Measurements from ENCODE around the gene INPP4A.

INPP4A gene

DNA sequence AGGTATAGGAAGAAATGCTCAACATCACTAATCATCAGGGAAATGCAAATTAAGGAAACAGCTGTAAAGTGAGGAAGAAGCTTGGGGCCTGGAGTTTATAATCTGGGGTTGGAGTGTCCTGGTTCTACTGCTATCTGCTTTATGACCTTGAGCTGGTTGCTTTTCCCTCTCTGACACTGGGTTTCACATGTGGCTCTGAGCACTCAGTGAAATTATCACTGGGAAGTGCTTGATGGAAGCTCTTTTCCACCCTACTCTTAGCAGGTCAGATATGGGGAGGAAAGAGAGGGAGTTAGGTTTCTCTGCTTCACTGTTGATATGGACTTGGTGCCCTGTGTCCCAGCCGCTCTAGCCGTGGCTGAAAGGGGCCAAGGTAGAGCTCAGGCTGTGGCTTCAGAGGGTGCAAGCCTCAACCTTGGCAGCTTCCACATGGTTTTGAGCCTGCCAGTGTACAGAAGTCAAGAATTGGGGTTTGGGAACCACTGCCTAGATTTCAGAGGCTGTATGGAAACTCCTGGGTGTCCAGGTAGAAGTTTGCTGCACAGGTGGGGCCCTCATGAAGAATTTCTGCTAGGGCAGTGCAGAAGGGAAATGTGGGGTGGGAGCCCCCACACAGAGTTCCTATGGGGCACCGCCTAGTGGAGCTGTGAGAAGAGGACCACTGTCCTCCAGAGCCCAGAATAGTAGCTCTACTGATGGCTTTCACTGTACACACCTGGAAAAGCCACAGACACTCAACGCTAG is 52.3 kb downstream of the INPP4A start:
- DNase-seq (ENCODE audit: low read depth in 2 of 2), result no peak

DNA sequence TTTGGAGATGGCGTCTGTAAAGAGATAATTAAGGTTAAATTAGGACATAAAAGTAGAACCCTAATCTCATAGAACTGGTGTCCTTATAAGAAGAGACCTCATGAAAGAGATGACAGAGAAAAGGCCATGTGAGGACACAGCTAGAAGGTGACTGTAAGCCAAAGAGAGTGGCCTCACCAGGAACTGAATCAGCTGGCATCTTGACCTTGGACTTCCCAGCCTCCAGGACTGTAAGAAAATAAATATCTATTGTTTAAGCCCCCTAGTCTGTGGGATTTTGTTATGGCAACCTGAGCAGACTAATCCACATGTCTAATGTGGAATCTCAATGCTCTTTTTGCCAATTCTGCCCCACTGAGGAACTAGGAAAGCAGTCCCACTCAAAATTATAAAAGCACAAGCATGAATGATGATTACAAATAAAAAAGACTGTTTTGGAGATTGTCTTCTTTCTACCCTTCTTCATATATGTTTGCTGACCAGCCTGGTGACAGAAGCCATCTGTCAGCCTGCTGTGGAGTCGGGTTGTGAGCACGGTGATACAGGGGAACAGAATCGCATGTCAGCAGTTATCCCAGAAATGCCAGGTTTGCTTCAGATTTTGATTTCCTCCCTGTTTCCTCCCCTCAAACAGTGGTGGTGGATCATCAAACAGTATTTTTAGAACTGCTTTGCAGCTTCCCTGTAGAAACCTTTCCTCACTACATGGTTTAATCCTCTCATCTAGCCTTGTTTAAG is 54.2 kb downstream of the INPP4A start:
- DNase-seq (ENCODE audit: low read depth in 2 of 2), result no peak

DNA sequence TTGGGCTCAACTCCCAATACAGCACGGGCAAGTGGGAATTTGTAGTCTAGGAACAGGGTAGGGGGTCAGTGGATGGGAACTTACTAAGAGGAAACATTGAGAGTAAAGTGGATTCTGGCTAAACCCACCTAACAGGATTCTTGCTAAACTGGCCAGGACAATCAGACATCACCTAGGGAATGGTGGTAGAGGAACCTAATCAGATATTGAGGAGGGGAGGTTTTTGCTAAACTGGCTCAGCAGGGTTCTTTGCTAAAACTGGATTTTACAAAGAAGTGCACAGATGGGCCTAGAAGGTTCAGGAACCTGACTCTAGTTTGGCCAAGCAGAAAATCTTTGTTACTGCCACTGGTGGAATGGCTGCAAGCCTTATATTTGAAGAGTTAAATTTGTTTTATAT is 55.9 kb downstream of the INPP4A start:
- no peak for DNase-seq (ENCODE audit: low read depth in 2 of 2)

DNA sequence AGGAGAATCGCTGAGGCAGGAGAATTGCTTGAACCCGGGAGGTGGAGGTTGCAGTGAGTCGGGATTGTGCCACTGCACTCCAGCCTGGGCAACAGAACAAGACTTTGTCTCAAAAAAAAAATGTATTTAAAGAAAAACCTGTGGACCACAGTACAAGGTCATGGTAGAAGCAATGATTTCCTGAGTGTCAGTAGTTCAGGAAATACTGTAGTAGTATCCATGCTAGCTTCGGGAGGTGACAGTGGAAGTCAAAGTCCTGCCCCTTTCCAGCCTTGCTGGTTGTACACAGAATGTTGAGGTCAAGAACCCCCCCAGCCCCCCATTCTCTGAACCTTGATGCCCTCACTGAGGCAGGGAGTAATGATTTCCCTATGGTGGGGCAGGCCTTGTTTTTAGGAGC is 56.6 kb downstream of the INPP4A start:
- DNase-seq (ENCODE audit: low read depth in 2 of 2), result no peak

DNA sequence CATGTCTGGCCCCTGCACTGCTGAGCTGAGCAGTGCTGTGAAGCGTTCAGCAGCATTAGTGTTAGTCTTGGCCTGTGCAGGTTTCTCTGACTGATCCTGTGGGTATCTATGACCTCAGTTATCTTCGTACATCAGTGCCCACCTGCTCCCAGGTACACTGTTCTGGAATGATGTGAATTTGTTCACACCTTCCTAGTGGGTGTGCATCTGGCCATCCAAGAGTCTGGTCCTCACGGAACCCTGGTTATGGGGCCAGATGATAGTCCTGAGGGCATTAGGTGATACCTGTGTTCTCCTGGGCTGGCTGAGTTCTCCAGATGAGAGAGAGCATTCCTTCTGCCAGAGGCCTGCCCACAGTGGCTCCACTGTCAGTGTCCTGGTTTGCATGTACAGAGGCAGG is 57.2 kb downstream of the INPP4A start:
- no peak for DNase-seq (ENCODE audit: low read depth in 2 of 2)

DNA sequence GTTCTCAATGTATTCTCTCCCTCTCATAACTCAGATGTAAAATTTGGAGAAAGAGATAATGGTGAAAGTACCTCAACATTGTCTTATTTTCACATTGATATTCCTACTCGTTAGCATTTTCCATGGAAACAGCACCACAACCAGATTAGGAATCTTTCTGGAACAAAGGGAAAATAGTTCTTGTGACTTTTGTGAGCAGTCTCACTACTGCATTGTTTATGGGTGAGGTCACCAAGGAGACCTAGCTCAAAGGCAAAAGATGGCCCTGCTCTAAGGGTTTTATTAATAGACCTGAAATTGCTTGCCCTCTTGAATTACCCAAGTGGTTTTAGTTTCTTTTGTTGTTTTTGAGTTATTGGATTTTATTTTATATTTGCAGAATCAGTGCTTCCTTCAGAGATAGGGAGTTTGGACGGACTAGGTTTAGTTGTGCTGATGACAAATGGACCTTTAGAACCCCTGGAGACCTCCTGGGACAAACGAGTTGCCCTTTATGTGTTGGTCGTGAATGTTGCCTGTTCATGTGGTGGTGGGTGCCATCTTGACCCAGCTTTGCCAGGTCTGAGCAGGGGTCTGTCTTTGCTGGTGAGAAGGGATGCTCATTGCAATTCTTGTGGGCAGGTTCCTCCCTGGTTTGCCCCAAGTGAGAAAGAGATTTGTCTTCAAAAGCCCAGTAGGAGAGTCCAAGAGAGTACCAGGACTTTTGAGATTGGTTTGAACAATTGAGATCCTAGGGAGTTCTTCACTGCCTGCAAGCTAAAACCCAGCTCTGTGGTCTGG is 58.1 kb downstream of the INPP4A start:
- no peak for DNase-seq (ENCODE audit: low read depth in 2 of 2)

DNA sequence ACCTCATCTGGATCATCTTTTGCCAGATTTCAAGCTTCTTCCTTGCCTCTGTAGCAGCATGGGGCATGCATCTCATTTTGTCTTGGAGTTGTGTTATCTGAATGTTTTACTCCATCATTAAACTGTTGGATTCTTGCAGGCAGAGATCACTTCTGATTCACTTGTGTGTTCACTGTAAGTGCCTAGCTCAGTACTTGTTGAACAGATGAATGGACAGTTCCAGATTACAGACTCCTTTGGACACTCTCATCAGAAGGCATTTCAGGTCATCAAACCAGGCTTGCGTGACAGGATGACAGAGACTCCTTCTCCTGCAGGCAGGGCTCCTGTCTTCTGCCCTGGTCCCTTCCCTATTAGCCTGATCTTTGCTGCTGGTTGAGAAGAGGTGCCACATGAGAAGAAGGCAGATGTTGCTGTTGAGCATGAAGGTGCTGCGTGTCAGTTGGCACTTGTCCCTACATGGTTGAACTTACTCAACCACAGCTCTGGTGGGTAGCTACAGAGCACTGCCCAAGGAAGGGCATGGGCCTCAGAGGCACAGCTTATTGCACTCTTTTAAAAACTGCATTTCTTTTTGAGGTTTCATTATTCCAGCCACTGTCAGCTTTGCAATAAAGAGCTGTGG is 58.9 kb downstream of the INPP4A start:
- DNase-seq (ENCODE audit: low read depth in 2 of 2), result no peak

DNA sequence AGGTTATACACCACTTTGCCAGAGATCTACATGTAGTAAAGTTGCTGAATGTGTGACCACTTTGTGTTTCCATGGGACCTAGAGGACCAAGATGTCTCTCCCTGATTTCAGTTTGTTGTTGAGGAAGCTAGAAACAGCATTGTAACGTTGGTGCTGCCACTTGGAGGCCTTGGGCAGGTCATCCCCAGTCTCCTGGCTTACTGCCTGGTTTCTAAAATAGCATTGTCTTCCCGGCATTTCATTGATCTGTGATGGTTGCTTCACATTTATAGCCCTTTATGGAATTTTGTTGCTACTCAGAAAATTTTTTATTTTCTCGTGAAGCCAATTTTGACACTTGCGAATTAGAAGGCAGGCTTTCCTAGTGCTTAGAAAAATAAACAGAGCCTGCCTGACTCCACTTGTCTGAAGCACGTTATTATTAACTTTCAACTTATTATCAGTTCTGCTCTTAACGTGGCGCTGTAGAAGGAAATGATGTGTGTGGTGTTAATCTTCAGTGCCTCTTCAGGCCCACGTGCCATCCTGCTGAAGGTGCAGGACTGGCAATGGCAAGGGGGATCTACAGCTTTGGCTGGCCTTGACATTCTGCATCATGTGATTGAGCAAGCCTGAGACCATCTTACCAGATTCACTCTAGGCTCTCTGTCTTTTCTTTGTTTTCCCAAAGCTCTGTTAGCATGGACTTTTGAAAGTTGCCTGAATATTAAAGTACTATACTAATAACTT is 59.9 kb downstream of the INPP4A start:
- no peak for DNase-seq (ENCODE audit: low read depth in 2 of 2)

DNA sequence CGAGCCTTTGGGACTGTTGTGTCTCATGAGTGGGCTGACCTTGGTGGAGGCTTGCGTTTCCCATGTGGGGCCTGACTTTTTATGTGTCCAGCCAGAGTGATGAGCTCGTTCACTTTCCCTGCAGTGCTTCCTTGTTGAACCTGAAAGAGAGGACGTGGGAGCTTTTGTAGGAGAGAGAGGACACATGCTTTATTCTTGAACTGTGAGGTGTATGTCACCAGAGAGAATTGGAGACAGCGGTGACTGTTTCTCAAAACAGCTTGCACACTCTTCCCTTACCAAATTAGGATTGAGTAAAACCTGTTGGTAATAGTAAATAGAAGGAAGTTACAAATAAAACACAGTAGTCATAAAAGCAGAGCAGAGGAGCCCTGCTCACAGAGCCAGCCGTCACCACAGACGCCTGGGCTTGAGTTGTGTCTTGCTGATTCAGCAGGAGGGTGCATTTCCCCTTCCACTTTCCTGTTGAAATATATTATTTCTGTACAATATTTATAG is 60.7 kb downstream of the INPP4A start:
- DNase-seq (ENCODE audit: low read depth in 2 of 2), result no peak

DNA sequence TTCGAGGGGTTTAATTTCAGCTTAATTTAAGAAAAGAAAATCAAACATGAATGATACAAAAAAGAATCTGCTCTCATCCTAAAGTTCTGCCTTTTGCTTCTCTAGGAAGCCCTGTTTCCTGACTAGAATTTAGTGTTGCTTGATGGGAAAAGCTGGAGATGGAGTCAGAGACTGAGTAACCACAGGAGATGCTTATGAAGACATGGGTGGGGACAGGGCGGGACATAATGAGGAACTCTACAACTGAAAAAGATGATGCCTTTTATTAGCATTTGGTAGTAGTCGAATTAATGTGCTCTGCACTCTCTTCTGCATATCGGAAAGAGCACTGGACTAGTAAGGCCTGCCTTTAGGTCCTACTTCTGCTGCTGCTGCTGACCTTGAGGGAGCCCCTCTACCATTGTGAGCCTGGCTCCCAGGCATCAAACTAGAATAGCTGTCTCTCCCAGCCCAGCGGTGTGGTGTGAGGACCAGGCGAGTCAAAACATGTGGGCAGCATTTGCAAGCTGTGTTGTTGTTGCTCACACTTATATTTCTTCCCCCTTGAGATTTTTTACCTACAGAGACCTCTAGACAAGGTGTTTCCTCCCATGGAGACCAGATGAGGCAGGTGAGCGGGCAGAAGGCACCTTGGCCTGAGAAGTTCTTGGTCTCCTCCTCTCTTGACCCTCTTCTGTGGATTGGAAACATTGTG is 61.5 kb downstream of the INPP4A start:
- no peak for DNase-seq (ENCODE audit: low read depth in 2 of 2)

DNA sequence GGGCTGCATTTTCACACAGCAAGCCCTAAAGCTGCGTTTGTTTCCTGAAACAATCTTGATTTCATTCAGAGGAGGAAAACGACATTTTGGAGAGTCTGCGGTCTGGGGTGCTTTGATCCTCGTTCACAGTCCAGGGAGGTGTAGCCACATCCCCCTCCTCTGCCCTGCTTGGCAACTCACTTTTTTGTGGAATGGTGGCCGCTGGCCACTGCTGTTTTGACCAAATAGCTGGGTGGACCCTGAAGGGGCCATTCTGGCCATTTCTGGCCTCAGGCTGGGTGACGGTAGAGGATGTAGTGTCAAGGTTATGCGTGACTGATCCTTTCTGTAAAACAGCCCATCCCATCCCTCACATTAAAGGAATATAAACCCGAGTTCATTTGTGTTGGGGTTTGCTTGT is 62.2 kb downstream of the INPP4A start:
- no peak for DNase-seq (ENCODE audit: low read depth in 2 of 2)

DNA sequence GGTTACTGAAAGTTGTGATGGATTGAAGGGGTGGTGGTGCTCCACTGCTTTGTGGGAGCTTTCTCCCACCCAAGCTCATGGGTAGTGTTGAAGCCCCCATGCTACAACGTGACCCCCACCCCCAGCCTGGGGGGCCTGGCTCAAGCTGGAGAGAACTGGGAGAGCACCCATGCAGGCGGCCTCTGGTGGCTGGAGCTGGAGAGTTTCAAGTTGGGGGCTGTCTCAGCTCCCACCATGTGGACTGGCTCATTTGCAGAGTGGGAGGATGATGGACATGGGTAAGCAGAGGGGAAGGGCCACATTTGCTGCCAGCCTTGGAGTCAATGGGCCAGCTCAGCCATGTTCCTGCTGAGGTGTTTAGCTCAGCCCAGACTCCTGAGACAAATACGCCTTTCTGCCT is 62.8 kb downstream of the INPP4A start:
- DNase-seq (ENCODE audit: low read depth in 2 of 2), result no peak

DNA sequence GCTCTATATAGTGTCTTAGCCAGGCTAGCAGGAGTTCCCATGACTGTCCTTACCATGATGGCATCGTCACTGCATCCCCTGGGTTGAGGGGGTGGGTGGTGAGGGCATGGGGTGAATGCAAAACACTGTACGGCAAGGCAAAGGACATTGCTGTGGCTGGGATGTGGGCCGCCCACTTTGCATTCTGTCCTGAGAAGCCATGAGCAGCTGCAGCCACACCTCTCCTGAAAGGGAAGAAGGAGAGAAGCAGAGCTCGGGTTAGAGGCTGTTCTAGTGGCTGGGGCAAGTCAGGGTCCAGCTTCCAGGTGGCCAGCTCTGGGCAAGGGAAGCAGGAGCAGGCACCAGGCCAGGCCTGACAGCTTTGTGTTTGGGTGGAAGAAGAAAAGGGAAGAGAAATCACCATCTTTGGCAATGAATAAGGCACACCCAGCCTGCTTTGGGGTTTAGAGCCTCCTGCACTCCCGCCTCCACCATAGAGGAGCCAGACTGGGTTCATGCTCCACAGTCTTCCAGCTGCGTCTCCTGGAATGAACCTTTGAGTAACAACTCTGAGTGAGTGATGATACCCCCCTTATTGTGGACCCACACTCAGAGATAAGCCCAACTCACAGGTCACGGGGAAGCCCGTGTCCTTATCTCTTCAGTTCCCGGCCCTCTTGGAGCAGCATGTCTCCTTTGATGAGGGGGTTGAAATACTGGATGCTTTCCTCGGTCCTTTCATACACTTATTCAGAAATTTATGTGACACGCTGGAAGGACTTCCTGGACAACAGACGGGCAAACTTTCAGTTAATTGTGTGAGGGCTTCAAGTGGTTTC is 63.4 kb downstream of the INPP4A start:
- DNase-seq (ENCODE audit: low read depth in 2 of 2), result no peak

DNA sequence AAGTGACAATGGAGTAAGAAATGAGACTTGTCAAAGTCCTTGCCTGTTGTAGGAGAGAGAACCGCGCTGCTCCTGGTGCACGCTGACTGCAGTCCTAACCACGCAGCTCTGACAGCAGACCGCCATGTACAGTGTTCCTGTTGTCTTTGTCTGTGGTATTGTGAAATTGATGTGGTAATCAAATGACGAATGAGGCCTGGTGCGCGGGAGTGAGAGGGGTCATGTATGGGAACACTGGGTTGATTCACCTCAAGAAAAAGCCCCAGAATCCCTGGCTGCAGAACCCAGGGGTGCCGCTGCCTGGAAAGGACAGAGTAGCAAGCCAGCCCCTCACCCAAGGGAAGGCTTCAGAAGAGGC is 64.0 kb downstream of the INPP4A start:
- DNase-seq (ENCODE audit: low read depth in 2 of 2), result peak; percentile 7 to 31

DNA sequence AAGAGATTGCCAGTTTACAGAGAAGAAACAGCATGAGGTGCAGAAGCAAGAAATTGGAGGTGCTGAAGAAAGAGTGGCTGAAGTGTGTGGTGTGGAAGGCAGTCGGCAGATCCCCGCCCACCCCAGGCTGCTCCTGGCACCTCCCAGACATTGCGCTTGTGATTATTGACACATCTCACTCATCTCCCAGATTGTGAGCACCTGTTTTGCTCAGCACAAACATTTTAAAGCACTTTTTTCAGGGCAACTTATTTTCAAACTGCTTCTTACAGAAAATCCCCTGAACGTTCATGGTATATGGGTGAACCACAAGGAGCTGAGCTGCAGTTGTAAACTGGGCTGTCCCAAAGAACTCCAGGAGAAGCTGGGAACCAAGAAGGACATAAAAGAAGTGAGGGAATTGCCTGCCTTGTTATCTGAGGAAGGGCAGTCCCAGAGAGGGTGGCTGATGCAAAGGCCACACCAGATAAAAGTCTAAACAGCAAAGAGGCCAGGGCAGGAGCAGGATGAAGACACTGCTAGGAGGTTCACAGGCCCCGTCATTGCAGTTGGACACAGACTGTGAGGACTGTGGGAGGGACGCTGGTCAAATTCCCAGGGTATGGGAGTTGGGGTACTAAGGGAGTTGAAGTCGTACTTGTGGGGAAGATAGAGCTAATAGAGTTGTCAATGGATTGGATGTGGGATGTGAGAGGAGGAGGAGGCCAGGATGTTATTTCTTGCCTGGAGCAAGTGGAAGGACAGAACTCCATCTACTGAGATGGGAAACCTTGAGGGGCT is 65.1 kb downstream of the INPP4A start:
- no peak for DNase-seq (ENCODE audit: low read depth in 2 of 2)

DNA sequence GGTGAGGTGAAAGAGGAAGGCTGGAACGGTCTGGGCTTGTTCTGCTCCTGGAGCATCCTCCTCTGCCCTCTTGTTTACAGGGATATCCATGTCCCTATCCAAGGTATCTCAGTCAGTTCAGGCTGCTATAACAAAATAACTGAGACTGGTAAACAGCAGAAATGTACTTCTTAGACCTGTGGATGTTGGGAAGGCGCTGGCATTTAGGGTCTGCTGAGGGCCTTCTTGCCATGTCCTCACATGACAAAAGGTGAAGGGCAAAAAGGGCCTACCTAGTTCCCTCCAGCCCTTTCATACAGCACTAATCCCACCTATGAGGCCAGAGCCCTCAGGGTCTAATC is 65.6 kb downstream of the INPP4A start:
- no peak for DNase-seq (ENCODE audit: low read depth in 2 of 2)

DNA sequence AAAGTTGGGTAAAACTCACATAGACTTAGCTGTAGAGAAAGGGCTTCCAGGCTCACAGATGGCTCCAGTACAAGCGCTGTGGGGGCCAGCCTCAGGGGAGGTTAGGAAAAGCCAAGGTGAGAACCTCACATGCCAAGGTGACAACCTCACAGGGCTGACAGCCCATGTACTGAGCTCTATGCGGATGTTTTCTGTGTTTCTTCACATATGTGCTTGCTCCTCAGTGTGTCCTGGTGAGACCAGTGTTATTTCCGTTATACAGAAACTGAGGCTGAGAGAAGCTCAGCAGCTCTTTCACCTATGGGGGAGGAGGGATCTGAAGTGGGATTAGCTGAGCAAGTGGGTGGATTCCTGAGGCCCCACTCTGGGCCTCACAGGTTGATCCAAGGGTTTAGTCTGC is 67.3 kb downstream of the INPP4A start:
- DNase-seq (ENCODE audit: low read depth in 2 of 2), result no peak

DNA sequence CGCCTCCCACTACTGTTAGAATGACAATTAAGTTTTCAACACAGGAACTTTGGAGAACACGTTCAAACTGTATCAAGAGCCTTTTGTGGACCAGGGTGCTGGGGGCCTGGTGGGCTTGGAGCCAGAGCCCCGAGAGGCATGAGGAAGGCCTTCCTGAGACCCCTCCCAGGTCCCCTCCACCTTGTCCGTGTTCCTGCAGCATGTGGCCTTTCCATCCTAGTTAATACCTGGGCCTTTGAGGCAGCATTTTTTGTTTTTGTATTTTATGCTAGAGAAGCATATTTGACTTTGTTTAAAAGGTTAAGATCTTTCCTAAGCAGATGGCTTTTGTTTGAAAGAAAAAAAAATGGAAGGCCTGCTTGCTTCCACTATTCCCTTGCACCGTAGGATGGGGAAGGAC is 68.0 kb downstream of the INPP4A start:
- no peak for DNase-seq (ENCODE audit: low read depth in 2 of 2)

DNA sequence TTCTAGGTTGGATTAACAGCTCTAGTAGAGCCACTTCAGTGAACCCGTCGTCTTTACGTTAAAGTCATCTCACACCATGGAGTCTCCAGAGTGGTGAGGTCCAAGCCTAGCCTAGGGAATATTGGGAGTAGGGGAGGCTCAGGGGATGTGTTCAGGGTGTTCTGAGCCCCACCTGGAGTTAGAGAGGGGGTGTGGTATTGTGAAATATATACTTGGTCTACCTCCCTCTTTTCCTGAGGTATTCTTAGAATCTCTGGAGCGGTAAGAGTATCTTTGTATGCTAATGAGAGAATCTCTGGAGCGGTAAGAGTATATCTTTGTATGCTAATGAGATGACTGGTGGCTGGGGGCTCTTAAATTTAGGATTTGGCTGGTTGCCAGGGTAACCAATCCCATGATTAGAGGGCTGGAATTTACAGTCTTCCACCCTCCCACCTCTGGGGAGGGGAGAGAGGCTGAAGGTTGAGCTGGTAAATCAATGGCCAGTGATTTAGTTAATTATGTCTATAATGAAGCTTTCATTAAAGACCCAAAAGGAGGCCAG is 69.5 kb downstream of the INPP4A start:
- no peak for DNase-seq (ENCODE audit: low read depth in 2 of 2)

Measured in stimulated activated CD4-positive, alpha-beta T cell treated with anti-CD3 and anti-CD28 coated beads, Interleukin-1b, Interleukin-23, amount 100 ng/mL, for 1 hour (primary cell).